CD4-positive, alpha-beta T cell (primary cell): Measurements from ENCODE around the gene SLC2A2. TPM values are rescaled to one million over a fixed set of nuclear protein-coding genes. Genes with fewer than 3 reads are reported as not detected.

Source experiments
- ATAC-seq: fragments of 200-7000 bp; cut with Tn5 transposase; one replicate; pipeline ENCODE4 v1.10.0; 2022; ENCODE audit warnings: mild to moderate bottlenecking; ENCODE audit not compliant: poor library complexity
- CTCF ChIA-PET: fragments of 350-600 bp; sonication (Branson Sonifier 250); formaldehyde crosslinking; loops from one replicate; lab custom pipeline; 2021; ENCODE audit warnings: antibody characterized with exemption, inconsistent platforms; lab: Charles Lee
- POLR2A ChIA-PET: fragments of 350-600 bp; sonication (Branson Sonifier 250); formaldehyde crosslinking; loops from one replicate; lab custom pipeline; 2021; ENCODE audit warnings: antibody characterized with exemption, inconsistent platforms; lab: Charles Lee
- DNase-seq, 14 experiments: peaks; one replicate each; pipeline ENCODE4 v3.0.0-alpha.2; 2013 to 2020; ENCODE audit warnings: mixed read lengths in 2 of 14
- H3K27ac ChIP-seq, 2 donors: one replicate each; pipeline versions ENCODE4 v1.5.1 to v1.7.0; 2013; ENCODE audit warnings: low read length in 2 of 2, low read depth in 1 of 2, mild to moderate bottlenecking in 1 of 2
- H3K27me3 ChIP-seq, 2 experiments: 1 replicate in 1 of 2; 2 replicates in 1 of 2; pipeline versions ENCODE4 v1.6.1 to v1.7.0; 2013; ENCODE audit warnings: low read length in 2 of 2, control low read depth in 1 of 2, mild to moderate bottlenecking in 1 of 2, moderate library complexity in 1 of 2; ENCODE audit not compliant: insufficient read depth in 2 of 2, control insufficient read depth in 1 of 2
- H3K36me3 ChIP-seq: one replicate; pipeline ENCODE4 v1.6.1; 2013; ENCODE audit warnings: low read length, control low read depth; ENCODE audit not compliant: insufficient read depth
- H3K4me1 ChIP-seq: one replicate; pipeline ENCODE4 v1.6.1; 2013; ENCODE audit warnings: low read length, control low read depth; ENCODE audit not compliant: insufficient read depth
- H3K4me3 ChIP-seq: one replicate; pipeline ENCODE4 v1.5.1; 2013; ENCODE audit warnings: mild to moderate bottlenecking, low read length, moderate library complexity
- H3K9me3 ChIP-seq, 2 experiments: 1 replicate in 1 of 2; 2 replicates in 1 of 2; pipeline versions ENCODE4 v1.6.1 to v1.7.0; 2013; ENCODE audit warnings: low read length in 2 of 2, mild to moderate bottlenecking in 2 of 2, control low read depth in 1 of 2, moderate library complexity in 1 of 2; ENCODE audit not compliant: control insufficient read depth in 1 of 2, insufficient read depth in 1 of 2
- H3K27ac Mint-ChIP-seq: one replicate; pipeline ENCODE4 v1.8.0; 2020; ENCODE audit warnings: mixed read lengths
- H3K27me3 Mint-ChIP-seq: one replicate; pipeline ENCODE4 v1.8.0; 2021; ENCODE audit warnings: mixed read lengths
- H3K36me3 Mint-ChIP-seq: one replicate; pipeline ENCODE4 v1.8.0; 2021; ENCODE audit warnings: low read depth, mixed read lengths
- H3K4me1 Mint-ChIP-seq: one replicate; pipeline ENCODE4 v1.8.0; 2021; ENCODE audit warnings: low read depth, mixed read lengths
- H3K4me3 Mint-ChIP-seq: one replicate; pipeline ENCODE4 v1.8.0; 2020; ENCODE audit warnings: mild to moderate bottlenecking, mixed read lengths
- H3K9me3 Mint-ChIP-seq: one replicate; pipeline ENCODE4 v1.8.0; 2020; ENCODE audit warnings: mixed read lengths
- CTCF ChIP-seq: fragments of 200-600 bp; IDR thresholded peaks from one replicate; pipeline ENCODE4 v1.8.0; 2022; ENCODE audit warnings: antibody characterized with exemption, mild to moderate bottlenecking
- intact Hi-C, 2 experiments: fragments of 100-400 bp; cut with DNase I in 1 of 2; cut with micrococcal nuclease in 1 of 2; formaldehyde crosslinking; loops; one replicate each; pipeline versions ENCODE4 v1.15.1 to v1.9.0; 2023 to 2025; cut with DNase I, micrococcal nuclease
- total RNA-seq, 174 experiments: library from RNA in 2 of 174; stranded (reverse) in 2 of 174; gene quantifications; one replicate each; pipeline ENCODE4 v1.2.3 and lab custom pipeline; 2021 to 2026

SLC2A2 gene
- total RNA-seq, 2 experiments from 2014 or later = not detected

GRCh38 chr3:170947018-170947769, 79.3 kb downstream of the SLC2A2 start:
- Mint-ChIP-seq H3K36me3 (no peaks in the 10 kb centered on the region), H3K4me3 (no peak overlapping the region), H3K9me3 (no peaks in the 10 kb centered on the region), H3K4me1 (no peaks in the 10 kb centered on the region), H3K27ac (no peak overlapping the region), H3K27me3 (peaks cover 36% of the 10 kb centered on the region)
- H3K9me3 ChIP-seq = peaks cover 0 to 13% of the 10 kb centered on the region in 2 experiments
- H3K27ac ChIP-seq = no peak overlapping the region
- ChIA-PET CTCF (no interaction called here), POLR2A (no interaction called here)
- TF ChIP-seq CTCF = no peak
- H3K27me3 ChIP-seq = peaks cover 0 to 5% of the 10 kb centered on the region in 2 experiments
- H3K36me3 ChIP-seq = no peaks in the 10 kb centered on the region
- no peak for ATAC-seq
- no peaks in the 10 kb centered on the region for H3K4me1 ChIP-seq
- no peak overlapping the region for H3K4me3 ChIP-seq
- intact Hi-C loops = no loop called here
- no peak for DNase-seq

Other genes starting within 250 kb of the SLC2A2 start
- 10 to 100 TPM; 53.5 to 55.6 TPM for gene RPL22L1, start 156.5 kb downstream of the SLC2A2 start, total RNA-seq
- 10 to 100 TPM; 10.6 to 13.7 TPM for gene EIF5A2, start 118.1 kb downstream of the SLC2A2 start, total RNA-seq